ENCODE data around the gene ACAP3.
A peak's percentile ranks its signal among the peaks of the same experiment; 100 is the strongest.

ACAP3 gene

GRCh38 chr1:1345384-1345783, 37.7 kb upstream of the ACAP3 start:
- H3K4me1 ChIP-seq, result peaks cover 3% of the 10 kb centered on the region; the same call in 1 of the 2 replicates
- peaks cover 16% of the 10 kb centered on the region for H3K36me3 ChIP-seq
- no peak for DNase-seq
- TF ChIP-seq CTCF (IDR thresholded peaks at IDR 0.05; ENCODE audit: low read depth, low read length), result no peak
- H3K9me3 ChIP-seq, result no peaks in the 10 kb centered on the region
- no peak overlapping the region for H3K4me3 ChIP-seq (ENCODE audit: low read depth, low read length)
- no peaks in the 10 kb centered on the region for H3K27me3 ChIP-seq

GRCh38 chr1:1344655-1345361, 37.1 kb upstream of the ACAP3 start:
- DNase-seq, result peak; percentile 74

GRCh38 chr1:1343811-1344421, 36.2 kb upstream of the ACAP3 start:
- no peak for DNase-seq
- H3K9me3 ChIP-seq, result no peaks in the 10 kb centered on the region
- TF ChIP-seq CTCF (IDR thresholded peaks at IDR 0.05; ENCODE audit: low read depth, low read length), result no peak
- H3K36me3 ChIP-seq, result peaks cover 27% of the 10 kb centered on the region
- H3K4me3 ChIP-seq (ENCODE audit: low read depth, low read length), result no peak overlapping the region
- H3K27me3 ChIP-seq, result no peaks in the 10 kb centered on the region
- peaks cover 3% of the 10 kb centered on the region; the same call in 1 of the 2 replicates for H3K4me1 ChIP-seq

More at GRCh38 chr1:1344655-1345361, 37.1 kb upstream of the ACAP3 start:
- Histone ChIP-seq H3K9me3 (no peaks in the 10 kb centered on the region), H3K36me3 (peaks cover 21% of the 10 kb centered on the region), H3K4me1 (peaks cover 3% of the 10 kb centered on the region; the same call in 1 of the 2 replicates), H3K27me3 (no peaks in the 10 kb centered on the region), H3K4me3 (ENCODE audit: low read depth, low read length) (no peak overlapping the region)
- peak; percentile 66 for TF ChIP-seq CTCF (IDR thresholded peaks at IDR 0.05; ENCODE audit: low read depth, low read length)

- H3K27me3 ChIP-seq, result no peaks in the 10 kb centered on the region
- no peaks in the 10 kb centered on the region for H3K9me3 ChIP-seq
- TF ChIP-seq CTCF (IDR thresholded peaks at IDR 0.05; ENCODE audit: low read depth, low read length), result no peak
- peaks cover 33% of the 10 kb centered on the region for H3K36me3 ChIP-seq
- DNase-seq, result no peak
- H3K4me1 ChIP-seq, result peaks cover 3% of the 10 kb centered on the region; the same call in 1 of the 2 replicates
- H3K4me3 ChIP-seq (ENCODE audit: low read depth, low read length), result no peak overlapping the region
Measured at GRCh38 chr1:1342584-1343115, 34.9 kb upstream of the ACAP3 start.

- no peaks in the 10 kb centered on the region for H3K27me3 ChIP-seq
- H3K36me3 ChIP-seq, result peaks cover 38% of the 10 kb centered on the region
- no peak overlapping the region for H3K4me3 ChIP-seq (ENCODE audit: low read depth, low read length)
- DNase-seq, result no peak
- peaks cover under 1% of the 10 kb centered on the region; the same call in 1 of the 2 replicates for H3K4me1 ChIP-seq
- no peak for TF ChIP-seq CTCF (IDR thresholded peaks at IDR 0.05; ENCODE audit: low read depth, low read length)
- H3K9me3 ChIP-seq, result no peaks in the 10 kb centered on the region
Measured at GRCh38 chr1:1342061-1342562, 34.4 kb upstream of the ACAP3 start.
